CD14-positive monocyte (primary cell): ENCODE data around the gene MGAT5. TPM values are rescaled to one million over a fixed set of nuclear protein-coding genes. Genes with fewer than 3 reads are reported as not detected.

ENCODE experiments used
- DNase-seq, 3 donors: peaks; one replicate each; pipeline ENCODE4 v3.0.0-alpha.2; 2011 to 2022
- H2AFZ ChIP-seq: 2 replicates; pipeline ENCODE4 v1.6.0; 2012; ENCODE audit warnings: mild to moderate bottlenecking, low read depth, low read length, inconsistent platforms; ENCODE audit not compliant: insufficient read depth, poor library complexity, severe bottlenecking
- H3K27ac ChIP-seq, 2 donors: 1 replicate in 1 of 2; 2 replicates in 1 of 2; pipeline ENCODE4 v1.5.1; 2012 to 2013; ENCODE audit warnings: low read length in 2 of 2, control low read depth in 1 of 2, inconsistent platforms in 1 of 2, low read depth in 1 of 2, mild to moderate bottlenecking in 1 of 2
- H3K27me3 ChIP-seq, 2 donors: one replicate each; pipeline versions ENCODE4 v1.6.0 to v1.6.1; 2011 to 2013; ENCODE audit warnings: low read length in 2 of 2; ENCODE audit not compliant: control insufficient read depth in 2 of 2, insufficient read depth in 2 of 2
- H3K36me3 ChIP-seq, 2 donors: replicated peaks in 1 of 2; 1 replicate in 1 of 2; 2 replicates in 1 of 2; pipeline versions ENCODE4 v1.5.1 to v1.6.1; 2012 to 2013; ENCODE audit warnings: low read length in 2 of 2, control low read depth in 1 of 2, inconsistent platforms in 1 of 2, mild to moderate bottlenecking in 1 of 2; ENCODE audit not compliant: insufficient read depth in 2 of 2, control insufficient read depth in 1 of 2
- H3K4me1 ChIP-seq, 2 donors: 1 replicate in 1 of 2; 2 replicates in 1 of 2; pipeline versions ENCODE4 v1.5.1 to v1.6.1; 2012 to 2013; ENCODE audit warnings: low read length in 2 of 2, control low read depth in 1 of 2, inconsistent platforms in 1 of 2, mild to moderate bottlenecking in 1 of 2, moderate library complexity in 1 of 2; ENCODE audit not compliant: insufficient read depth in 2 of 2, control insufficient read depth in 1 of 2
- H3K4me2 ChIP-seq: replicated peaks from 2 replicates; pipeline ENCODE3; 2012; ENCODE audit warnings: low read length, moderate library complexity, mild to moderate bottlenecking; ENCODE audit not compliant: poor library complexity, severe bottlenecking; ENCODE audit errors: extremely low read depth
- H3K4me3 ChIP-seq, 3 experiments: fragments of 200-600 bp in 1 of 3; sonication (generic) in 1 of 3; replicated peaks in 1 of 3; 1 replicate in 2 of 3; 2 replicates in 1 of 3; pipeline ENCODE4 v1.5.1; 2011 to 2013; ENCODE audit warnings: low read length in 3 of 3, mild to moderate bottlenecking in 3 of 3, control low read depth in 2 of 3, low read depth in 2 of 3, inconsistent platforms in 1 of 3, moderate library complexity in 1 of 3
- H3K79me2 ChIP-seq: 2 replicates; pipeline ENCODE4 v1.6.0; 2012; ENCODE audit warnings: mild to moderate bottlenecking, control low read depth, inconsistent platforms, low read length, moderate library complexity; ENCODE audit not compliant: insufficient read depth
- H3K9ac ChIP-seq: 2 replicates; pipeline ENCODE4 v1.6.0; 2017; ENCODE audit warnings: low read length, mild to moderate bottlenecking; ENCODE audit not compliant: insufficient read depth, poor library complexity, severe bottlenecking
- H3K9me3 ChIP-seq, 2 donors: replicated peaks in 1 of 2; 1 replicate in 1 of 2; 2 replicates in 1 of 2; pipeline versions ENCODE4 v1.5.1 to v1.6.1; 2012 to 2013; ENCODE audit warnings: low read length in 2 of 2, control low read depth in 1 of 2; ENCODE audit not compliant: control insufficient read depth in 1 of 2, insufficient read depth in 1 of 2
- H4K20me1 ChIP-seq: 2 replicates; pipeline ENCODE4 v1.6.0; 2012; ENCODE audit warnings: mild to moderate bottlenecking, low read length, control low read depth, moderate library complexity; ENCODE audit not compliant: insufficient read depth
- H3K27ac Mint-ChIP-seq, 7 donors: one replicate each; pipeline ENCODE4 v1.8.0; 2020; ENCODE audit warnings: mild to moderate bottlenecking in 7 of 7, mixed read lengths in 7 of 7, moderate library complexity in 6 of 7, inconsistent platforms in 2 of 7
- H3K27me3 Mint-ChIP-seq, 3 donors: one replicate each; pipeline ENCODE4 v1.8.0; 2021 to 2022; ENCODE audit warnings: low read depth in 3 of 3, mild to moderate bottlenecking in 3 of 3, mixed read lengths in 3 of 3, moderate library complexity in 3 of 3, inconsistent platforms in 1 of 3
- H3K36me3 Mint-ChIP-seq, 2 donors: one replicate each; pipeline ENCODE4 v1.8.0; 2020; ENCODE audit warnings: mixed read lengths in 2 of 2, inconsistent platforms in 1 of 2, mild to moderate bottlenecking in 1 of 2
- H3K4me1 Mint-ChIP-seq: one replicate; pipeline ENCODE4 v1.8.0; 2020; ENCODE audit warnings: mild to moderate bottlenecking, mixed read lengths
- H3K4me3 Mint-ChIP-seq, 2 donors: one replicate each; pipeline ENCODE4 v1.8.0; 2020; ENCODE audit warnings: mild to moderate bottlenecking in 2 of 2, mixed read lengths in 2 of 2, moderate library complexity in 1 of 2
- H3K9me3 Mint-ChIP-seq, 7 donors: one replicate each; pipeline ENCODE4 v1.8.0; 2020 to 2022; ENCODE audit warnings: mixed read lengths in 7 of 7, mild to moderate bottlenecking in 6 of 7, moderate library complexity in 6 of 7, inconsistent platforms in 2 of 7
- WGBS: methylation state at CpG from one replicate; pipeline ENCODE4 v1.1.5; 2013; ENCODE audit warnings: missing lambda C conversion rate; ENCODE audit not compliant: insufficient coverage; 5-methylcytosine and 5-hydroxymethylcytosine counted together
- intact Hi-C, 2 donors: fragments of 100-400 bp; cut with micrococcal nuclease; formaldehyde crosslinking; loops; one replicate each; pipeline versions ENCODE4 v1.15.0 to v1.15.1; 2023
- polyA plus RNA-seq, 3 donors: library from polyadenylated mRNA; depleted of rRNA in 1 of 3; unstranded in 2 of 3; stranded (reverse) in 1 of 3; fragments of 300-500 nt in 2 of 3; fragments of >200 nt in 1 of 3; fragmentation: Illumina TruSeq in 2 of 3; gene quantifications; 1 replicate in 2 of 3; 2 replicates in 1 of 3; pipeline ENCODE4 v1.2.3, GENCODE V29; 2012 to 2021
- TF ChIP-seq, protein P1 (sequence below): fragments of 200-600 bp; IDR thresholded peaks from one replicate; pipeline ENCODE4 v1.8.0; 2022; ENCODE audit warnings: antibody characterized with exemption, mild to moderate bottlenecking

Gene MGAT5
- polyA plus RNA-seq, 3 donors: 1.9 to 6.6 (median 2.4) TPM

DNA sequence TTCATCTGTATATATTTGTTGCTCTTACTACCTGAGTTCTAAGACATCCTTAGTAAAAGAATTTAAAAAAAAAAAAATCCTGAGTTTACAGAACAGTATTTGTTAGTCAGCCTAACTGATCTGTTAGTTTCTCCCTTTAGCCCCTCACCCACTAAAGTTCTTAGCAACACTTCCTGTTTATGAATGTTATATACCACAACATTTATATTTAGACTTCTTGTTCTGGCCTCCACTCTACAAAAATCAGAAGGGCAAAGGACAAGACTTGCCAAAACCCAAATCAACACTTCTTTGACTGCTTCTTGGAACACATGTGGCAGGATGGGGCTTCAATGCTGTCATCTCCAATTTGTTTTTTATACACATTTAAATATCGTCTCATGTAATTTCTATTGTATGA lies 71.1 kb downstream of the MGAT5 start:
- H3K4me3 Mint-ChIP-seq: no peak overlapping the region

DNA sequence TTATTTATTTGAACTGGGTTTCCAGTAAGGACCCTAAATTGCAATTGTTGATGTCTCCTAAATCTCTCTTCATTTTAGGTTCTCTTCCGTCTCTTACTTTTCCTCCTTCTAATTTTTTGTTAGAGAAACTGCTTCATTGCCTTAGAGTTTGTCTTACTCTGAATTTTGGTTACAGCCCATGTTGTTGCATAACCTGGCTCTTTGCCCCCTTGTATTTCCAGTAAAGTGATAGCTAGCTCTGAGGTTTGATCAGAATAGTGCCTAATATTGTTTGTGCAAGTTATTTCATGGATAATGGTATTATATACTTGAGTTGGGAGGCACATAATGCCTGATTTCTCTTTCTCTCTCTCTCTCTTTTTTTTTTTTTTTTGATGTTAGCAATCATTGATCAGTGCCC lies 71.8 kb downstream of the MGAT5 start:
- Histone ChIP-seq H3K4me2 (no peak overlapping the region), H3K4me3 (no peak overlapping the region), H4K20me1 (no peaks in the 10 kb centered on the region), H3K4me1 (peaks cover 12 to 16% of the 10 kb centered on the region in 2 donors), H3K9ac (no peak overlapping the region), H2AFZ (no peak overlapping the region), H3K36me3 (peaks cover 0 to 4% of the 10 kb centered on the region in 2 donors), H3K27ac (no peak overlapping the region), H3K79me2 (no peaks in the 10 kb centered on the region), H3K9me3 (no peaks in the 10 kb centered on the region), H3K27me3 (no peaks in the 10 kb centered on the region)
- intact Hi-C loops: no loop called here
- TF ChIP-seq, protein P1, sequence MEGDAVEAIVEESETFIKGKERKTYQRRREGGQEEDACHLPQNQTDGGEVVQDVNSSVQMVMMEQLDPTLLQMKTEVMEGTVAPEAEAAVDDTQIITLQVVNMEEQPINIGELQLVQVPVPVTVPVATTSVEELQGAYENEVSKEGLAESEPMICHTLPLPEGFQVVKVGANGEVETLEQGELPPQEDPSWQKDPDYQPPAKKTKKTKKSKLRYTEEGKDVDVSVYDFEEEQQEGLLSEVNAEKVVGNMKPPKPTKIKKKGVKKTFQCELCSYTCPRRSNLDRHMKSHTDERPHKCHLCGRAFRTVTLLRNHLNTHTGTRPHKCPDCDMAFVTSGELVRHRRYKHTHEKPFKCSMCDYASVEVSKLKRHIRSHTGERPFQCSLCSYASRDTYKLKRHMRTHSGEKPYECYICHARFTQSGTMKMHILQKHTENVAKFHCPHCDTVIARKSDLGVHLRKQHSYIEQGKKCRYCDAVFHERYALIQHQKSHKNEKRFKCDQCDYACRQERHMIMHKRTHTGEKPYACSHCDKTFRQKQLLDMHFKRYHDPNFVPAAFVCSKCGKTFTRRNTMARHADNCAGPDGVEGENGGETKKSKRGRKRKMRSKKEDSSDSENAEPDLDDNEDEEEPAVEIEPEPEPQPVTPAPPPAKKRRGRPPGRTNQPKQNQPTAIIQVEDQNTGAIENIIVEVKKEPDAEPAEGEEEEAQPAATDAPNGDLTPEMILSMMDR: no peak
- H3K9me3 Mint-ChIP-seq: peaks cover 0 to 2% (median 0%) of the 10 kb centered on the region in 7 donors
- peaks cover 26% of the 10 kb centered on the region for H3K4me1 Mint-ChIP-seq
- peaks cover 0 to 1% (median 0%) of the 10 kb centered on the region in 3 donors for H3K27me3 Mint-ChIP-seq
- WGBS: no CpG with 5 or more reads among the region's 1 CpG
- H3K36me3 Mint-ChIP-seq: peaks cover 14 to 19% of the 10 kb centered on the region in 2 donors
- peak overlapping the region in 2 of 7 donors; percentile 0 to 5 for H3K27ac Mint-ChIP-seq
- no peak overlapping the region for H3K4me3 Mint-ChIP-seq
- no peak for DNase-seq

More for the DNA sequence above, 71.1 kb downstream of the MGAT5 start:
- Mint-ChIP-seq H3K36me3 (peaks cover 14 to 19% of the 10 kb centered on the region in 2 donors), H3K9me3 (peaks cover 0 to 2% (median 0%) of the 10 kb centered on the region in 7 donors), H3K27me3 (peaks cover 0 to 1% (median 0%) of the 10 kb centered on the region in 3 donors), H3K4me1 (peaks cover 33% of the 10 kb centered on the region), H3K27ac (peak overlapping the region in 2 of 7 donors; percentile 19 to 38)
- TF ChIP-seq, protein P1: no peak
- Histone ChIP-seq H3K27ac (no peak overlapping the region), H2AFZ (no peak overlapping the region), H4K20me1 (no peaks in the 10 kb centered on the region), H3K9me3 (no peaks in the 10 kb centered on the region), H3K4me3 (no peak overlapping the region), H3K9ac (no peak overlapping the region), H3K4me2 (no peak overlapping the region), H3K79me2 (no peaks in the 10 kb centered on the region), H3K4me1 (peaks cover 15 to 20% of the 10 kb centered on the region in 2 donors), H3K36me3 (peaks cover 0 to 4% of the 10 kb centered on the region in 2 donors), H3K27me3 (no peaks in the 10 kb centered on the region)
- peak; percentile 7 to 26 (median 11) for DNase-seq
- intact Hi-C loops: no loop called here
- whole genome bisulfite sequencing: no CpG with 5 or more reads among the region's 1 CpG
